Kasumi-1 (cell line): ENCODE data around the gene TTLL13.
"Not testable (repeated sequence)": the region's sequence is repeated elsewhere in the genome, so short reads cannot be mapped to it uniquely, and the experiment has no call there.

Experiments
- DNase-seq, 2 experiments: peaks; one replicate each; lab custom pipeline; 2025; lab: John Stamatoyannopoulos, UW

Gene TTLL13

GRCh38 chr15:90239371-90239770 is 10.0 kb upstream of the TTLL13 start:
- no peak for DNase-seq

- no peak for DNase-seq
Observed at GRCh38 chr15:90240856-90241255, 8.5 kb upstream of the TTLL13 start.

GRCh38 chr15:90241343-90242192 is 7.8 kb upstream of the TTLL13 start:
- no peak for DNase-seq

DNA sequence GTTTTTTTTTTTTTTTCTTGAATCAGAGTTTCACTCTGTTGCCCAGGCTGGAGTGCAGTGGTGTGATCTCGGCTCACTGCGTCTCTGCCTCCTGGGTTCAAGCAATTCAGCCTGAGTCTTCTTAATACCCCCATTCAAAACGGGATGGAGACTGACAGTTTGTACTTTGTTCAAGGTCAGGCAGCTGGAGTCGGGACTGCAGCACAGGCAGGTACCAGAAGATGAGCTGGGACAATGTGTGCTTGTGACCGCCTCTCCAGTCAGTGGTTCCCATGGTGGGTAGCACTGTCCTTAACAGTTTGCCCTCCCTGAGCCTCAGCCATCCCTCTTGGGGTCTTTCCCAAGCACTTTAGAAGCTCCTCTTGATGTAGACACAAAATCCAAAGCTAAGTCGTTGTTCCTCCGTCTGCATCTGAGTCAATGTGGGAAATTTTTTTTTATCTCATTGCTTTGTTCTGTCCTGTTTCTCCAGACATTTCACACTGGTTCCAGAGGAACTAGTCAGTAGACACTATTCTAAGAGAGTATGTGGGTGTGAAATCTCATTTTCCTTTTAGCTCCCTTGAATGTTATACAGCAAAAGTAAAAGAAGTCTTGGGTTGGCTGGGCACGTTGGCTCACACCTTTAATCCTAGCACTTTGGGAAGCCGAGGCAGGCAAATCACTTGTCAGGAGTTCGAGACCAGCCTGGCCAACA is 5.3 kb upstream of the TTLL13 start:
- no peak for DNase-seq

DNA sequence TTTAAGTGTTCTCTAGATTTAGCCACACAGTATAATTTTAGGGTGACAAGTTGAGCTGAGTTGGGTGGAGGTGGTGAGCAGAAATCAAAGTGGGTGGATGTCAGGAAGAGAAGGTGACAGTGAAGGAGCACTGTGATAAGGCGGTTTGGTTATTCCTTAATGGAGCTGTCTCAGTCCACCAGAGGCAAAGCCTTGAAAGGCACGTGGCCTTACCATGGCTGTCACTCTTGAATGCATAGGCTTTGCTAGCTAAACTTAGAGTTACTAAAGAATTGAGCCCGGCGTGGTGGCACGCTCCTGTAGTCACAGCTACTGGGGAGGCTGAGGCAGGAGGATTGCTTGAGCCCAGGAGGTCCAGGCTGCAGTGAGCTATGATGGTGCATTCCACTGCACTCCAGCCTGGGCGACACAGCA is 560 bp upstream of the TTLL13 start:
- DNase-seq = no peak

DNA sequence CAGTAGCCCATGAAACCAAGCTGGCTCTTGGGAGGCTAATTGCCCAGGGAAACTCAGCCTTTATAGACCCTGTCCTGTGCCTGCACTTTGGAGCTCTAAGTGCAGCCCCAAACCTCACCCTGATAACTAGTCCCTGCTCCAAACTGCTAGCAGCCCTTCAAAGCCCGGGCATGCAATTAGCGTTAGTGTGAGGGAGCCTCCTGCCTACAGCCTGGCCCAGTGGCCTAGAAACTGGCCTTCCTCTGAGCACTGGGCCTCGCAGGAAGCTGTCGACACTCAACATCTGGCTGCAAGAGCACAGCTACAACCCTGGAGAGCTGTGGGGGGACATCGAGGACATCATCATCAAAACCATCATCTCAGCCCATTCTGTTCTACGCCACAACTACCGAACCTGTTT is 8.4 kb downstream of the TTLL13 start:
- DNase-seq = no peak

DNA sequence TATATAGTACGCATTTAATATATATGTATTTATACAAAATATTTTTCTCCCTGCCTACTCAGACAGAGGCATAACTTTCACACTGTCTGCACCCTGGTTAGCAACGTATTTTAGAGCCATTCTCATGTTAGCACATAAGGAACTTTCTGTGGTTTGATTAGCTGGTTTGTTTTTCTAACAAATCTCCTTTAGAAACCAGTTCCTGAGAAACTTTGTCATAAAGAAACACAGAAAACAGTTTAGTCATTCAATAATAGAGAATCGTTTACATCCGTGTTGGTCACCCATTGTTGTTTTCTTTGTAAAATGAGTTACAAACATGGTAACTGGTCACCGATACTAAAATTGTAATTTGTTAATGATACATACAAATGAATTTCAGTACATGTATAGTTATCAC is 10.2 kb downstream of the TTLL13 start:
- DNase-seq = no peak

DNA sequence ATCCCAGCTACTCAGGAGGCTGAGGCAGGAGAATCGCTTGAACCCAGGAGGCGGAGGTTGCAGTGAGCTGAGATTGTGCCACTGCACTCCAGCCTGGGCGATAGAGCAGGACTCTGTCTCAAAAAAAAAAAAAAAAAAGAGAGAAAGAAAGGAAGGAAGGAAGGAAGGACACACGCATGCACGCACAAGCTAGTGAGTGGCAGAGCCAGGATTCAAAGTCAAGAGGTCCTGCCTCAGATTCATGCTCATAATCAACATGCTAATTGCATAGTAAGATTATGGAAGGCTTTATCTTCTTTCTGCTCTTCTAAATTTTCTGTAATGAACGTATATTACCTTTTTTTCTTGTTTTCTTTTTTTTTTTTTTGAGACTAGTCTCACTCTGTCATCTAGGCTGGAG is 11.4 kb downstream of the TTLL13 start:
- not testable (repeated sequence) for DNase-seq

- no peak for DNase-seq
Observed at GRCh38 chr15:90261811-90262210, 12.5 kb downstream of the TTLL13 start.

DNA sequence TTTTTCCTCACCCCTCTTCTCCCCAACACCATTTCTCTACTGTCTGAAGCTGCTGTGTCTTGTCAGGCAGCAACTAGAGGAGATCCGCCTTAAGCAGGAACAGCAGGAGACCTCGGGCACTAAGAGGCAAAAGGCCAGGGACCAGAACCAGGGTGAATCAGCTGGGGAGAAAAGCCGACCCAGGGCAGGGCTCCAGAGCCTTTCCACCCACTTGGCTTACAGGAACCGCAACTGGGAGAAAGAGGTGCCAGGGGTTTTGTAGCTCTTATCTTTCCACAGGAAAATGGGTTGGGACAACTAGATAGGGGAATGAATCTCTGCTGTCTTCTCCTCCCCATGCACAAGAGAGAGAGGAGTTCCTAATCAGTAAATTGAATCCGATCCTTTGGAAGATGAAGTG is 13.1 kb downstream of the TTLL13 start:
- no peak for DNase-seq

DNA sequence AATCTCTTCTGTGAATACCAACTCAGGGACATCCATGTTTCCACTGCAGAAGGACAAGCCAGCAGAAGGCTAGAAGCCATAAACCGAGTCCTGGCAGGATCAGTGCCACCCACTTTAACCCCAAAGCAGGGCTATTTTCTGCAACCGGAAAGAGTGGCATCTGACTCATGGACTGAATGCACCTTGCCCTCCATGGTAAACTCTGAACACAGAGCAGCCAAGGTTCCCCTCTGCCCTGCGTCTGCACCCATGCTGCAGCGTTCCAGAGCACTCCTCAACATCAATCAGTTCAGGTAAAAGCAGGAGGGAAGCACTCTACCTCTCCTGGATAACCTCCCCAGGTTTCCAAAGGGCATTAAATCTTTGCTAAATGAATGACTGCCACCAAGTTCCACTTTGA is 15.3 kb downstream of the TTLL13 start:
- DNase-seq = no peak

GRCh38 chr15:90265271-90266060 is 16.1 kb downstream of the TTLL13 start, which contains the start of gene NGRN:
Gene NGRN (plus strand): TSS chr15:90265672. CDS start chr15:90265713, 41 bp downstream.
- peak; percentile 93 to 96 for DNase-seq

- peak in 1 of 2 experiments; percentile 47 for DNase-seq
Observed at GRCh38 chr15:90266061-90266431, 16.7 kb downstream of the TTLL13 start.

DNA sequence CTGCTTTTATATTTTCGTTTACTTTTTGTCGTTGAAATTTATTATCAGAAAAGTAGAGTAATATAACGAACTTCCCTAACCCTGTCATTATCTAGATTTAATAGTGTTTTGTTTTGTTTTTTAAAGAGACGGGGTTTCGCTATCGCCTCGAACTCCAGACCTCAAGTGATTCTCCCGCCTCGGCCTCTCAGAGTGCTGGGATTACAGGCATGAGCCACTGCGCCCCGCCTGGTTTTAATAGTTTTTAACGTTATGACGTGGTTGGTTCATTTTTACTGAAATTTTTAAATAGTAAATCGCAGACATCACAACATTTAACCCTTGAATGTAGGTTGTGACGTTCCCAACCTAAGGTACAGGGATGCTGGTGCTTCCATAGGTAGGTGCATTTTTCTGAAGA is 17.1 kb downstream of the TTLL13 start:
- peak in 1 of 2 experiments; percentile 29 for DNase-seq

DNA sequence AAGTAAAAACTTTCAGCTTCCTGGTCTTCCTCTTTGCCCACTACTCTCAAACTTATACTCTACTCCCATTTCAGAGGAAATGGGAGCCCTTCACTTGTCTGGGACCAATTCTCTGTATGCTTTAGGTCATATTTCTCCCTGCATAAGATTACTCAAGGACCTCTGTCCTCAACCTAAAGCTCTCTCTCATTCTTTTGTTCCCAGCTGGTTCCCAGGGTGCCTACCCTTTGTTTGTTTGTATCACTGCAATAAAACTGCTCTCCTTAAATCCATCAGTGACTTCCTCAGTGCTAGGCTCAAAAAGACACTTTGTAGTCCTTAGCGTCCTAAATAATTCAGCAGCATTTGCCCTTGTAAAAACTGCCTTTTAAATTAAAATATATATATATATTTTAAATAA is 19.1 kb downstream of the TTLL13 start:
- DNase-seq = no peak

GRCh38 chr15:90270502-90271150 is 21.3 kb downstream of the TTLL13 start:
- DNase-seq = no peak

DNA sequence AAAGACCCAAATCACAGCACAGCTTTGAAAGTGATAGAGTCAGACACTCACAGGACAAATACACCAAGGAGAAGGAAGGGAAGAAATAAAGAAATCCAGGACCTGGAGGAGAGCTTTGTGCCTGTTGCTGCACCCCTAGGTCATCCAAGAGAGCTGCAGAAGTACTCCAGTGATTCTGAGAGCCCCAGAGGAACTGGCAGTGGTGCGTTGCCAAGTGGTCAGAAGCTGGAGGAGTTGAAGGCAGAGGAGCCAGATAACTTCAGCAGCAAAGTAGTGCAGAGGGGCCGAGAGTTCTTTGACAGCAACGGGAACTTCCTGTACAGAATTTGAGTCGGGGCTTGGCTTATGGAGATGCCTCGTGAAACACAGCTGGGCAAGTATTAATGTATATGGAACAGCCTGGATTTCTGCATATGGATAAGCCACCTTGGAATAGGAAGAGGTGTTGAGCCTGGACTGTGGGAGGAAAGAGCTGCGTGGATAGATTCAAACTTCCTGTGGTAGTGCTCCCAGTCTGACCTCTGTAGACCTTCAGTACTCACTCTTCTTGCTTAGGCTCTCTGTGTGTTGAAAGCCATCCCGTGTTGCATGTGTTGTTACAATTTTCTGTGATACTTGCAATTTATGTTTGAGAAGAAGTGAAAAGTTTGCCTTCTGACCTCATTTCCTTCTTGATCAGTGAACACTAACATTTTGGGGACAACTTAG is 22.3 kb downstream of the TTLL13 start:
- DNase-seq = no peak

DNA sequence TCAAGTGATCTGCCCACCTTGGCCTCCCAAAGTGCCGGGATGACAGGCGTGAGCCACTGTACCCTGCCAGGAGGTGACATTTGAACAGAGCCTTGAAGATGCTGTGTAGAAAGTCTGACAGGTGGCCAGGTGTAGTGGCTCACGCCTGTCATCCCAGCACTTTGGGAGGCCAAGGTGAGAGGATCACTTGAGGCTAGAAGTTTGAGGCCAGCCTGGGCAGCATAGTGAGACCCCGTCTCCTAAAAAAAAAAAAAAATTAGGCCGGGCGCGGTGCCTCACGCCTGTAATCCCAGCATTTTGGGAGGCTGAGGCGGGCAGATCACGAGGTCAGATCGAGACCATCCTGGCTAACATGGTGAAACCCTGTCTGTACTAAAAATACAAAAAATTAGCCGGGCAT is 29.1 kb downstream of the TTLL13 start:
- not testable (repeated sequence) for DNase-seq

DNA sequence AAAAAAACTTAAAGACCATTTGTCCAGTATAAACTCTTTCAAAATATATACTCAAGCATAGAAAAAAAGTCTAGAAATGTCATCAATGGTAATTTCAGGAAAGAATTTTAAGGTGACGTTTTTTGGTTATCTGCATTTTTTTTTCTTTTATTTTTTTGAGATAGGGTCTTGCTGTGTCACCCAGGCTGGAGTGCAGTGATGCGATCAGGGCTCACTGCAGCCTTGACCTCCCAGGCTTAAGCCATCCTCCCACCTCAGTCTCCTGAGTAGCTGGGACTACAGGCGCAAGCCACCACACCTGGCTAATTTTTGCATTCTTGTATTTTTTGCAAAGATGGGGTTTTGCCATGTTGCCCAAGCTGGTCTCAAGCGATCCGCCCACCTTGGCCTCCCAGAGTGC is 31.4 kb downstream of the TTLL13 start:
- not testable (repeated sequence) for DNase-seq

DNA sequence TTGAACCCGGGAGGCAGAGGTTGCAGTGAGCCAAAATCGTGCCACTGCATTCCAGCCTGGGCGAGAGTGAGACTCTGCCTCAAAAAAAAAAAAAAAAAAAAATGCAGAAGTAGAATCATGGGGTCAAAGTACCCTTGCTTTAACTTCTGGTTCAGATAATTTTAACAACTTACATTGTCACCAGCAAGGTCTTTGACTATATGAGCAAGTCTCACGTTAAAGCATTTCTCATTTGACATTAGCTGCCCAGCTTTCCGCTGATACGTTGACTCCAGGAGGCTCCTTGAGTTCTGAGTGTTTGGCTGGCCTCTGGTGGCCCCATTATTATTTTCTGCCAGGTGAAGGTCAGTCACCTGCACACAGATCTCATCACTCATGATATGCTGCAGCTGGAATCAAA is 32.3 kb downstream of the TTLL13 start:
- not testable (repeated sequence) for DNase-seq

DNA sequence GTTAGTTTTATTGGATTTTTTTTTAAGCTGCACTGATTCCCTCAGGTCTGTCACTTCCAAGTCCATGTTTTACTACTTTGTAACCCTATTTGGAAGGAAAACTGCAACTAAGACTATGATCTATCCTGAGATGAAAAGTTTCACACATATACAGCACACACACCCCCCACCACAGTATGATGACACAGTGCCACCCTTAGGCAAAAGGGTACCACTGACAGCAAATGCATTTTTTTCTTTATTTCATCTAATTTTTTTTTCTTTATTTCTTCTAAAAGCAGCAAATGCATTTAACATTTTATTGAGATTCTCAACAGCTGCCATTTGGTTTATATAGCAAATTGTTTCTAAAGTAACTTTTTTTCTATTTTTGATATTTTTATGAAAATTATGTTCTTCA is 37.3 kb downstream of the TTLL13 start:
- DNase-seq = peak; percentile 54 to 70
